Frontal cortex (tissue), 4 donors: Measurements from ENCODE around the gene CR2. TPM values are rescaled to one million over a fixed set of nuclear protein-coding genes. Genes with fewer than 3 reads are reported as not detected.
"Not testable (repeated sequence)": the region's sequence is repeated elsewhere in the genome, so short reads cannot be mapped to it uniquely, and the experiment has no call there.

Experiments
- DNase-seq, 2 donors: peaks; one replicate each; pipeline ENCODE4 v3.0.0; 2012; ENCODE audit warnings: low spot score in 2 of 2
- FAIRE-seq: peaks from 2 replicates; lab custom pipeline; 2012; peaks lifted over from hg19 to GRCh38; lab: Jason Lieb, UNC
- total RNA-seq: library from RNA; depleted of rRNA; stranded (reverse); fragments of >200 nt; gene quantifications from one replicate; pipeline ENCODE4 v1.2.3, GENCODE V29; 2014
- donor health status: control.
- donor health status: control.
- donor health status: control.

The CR2 gene
- total RNA-seq, 1 donor from 2014 or later: not detected

DNA sequence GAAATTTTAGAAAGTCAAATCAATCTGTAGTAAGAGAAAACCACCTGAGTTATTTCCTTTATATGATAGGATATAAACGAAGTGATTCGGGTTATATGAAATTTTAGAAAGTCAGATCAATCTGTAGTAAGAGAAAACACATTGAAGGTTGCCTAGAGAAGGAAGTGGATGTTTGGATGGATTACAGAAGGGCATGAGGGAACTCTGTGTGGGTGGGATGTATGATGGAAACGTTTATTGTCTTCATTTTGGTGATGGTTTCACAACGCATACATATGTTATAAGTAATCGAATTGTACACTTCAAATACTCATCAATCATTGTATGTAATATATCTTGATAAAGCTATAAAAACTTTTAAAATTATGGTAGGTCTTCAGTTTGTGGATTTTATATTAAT, 46.9 kb downstream of the CR2 start:
- DNase-seq (no peak), FAIRE-seq (no peak)

- DNase-seq (no peak), FAIRE-seq (no peak)
Observed at GRCh38 chr1:207502726-207503125, 48.6 kb downstream of the CR2 start.

DNA sequence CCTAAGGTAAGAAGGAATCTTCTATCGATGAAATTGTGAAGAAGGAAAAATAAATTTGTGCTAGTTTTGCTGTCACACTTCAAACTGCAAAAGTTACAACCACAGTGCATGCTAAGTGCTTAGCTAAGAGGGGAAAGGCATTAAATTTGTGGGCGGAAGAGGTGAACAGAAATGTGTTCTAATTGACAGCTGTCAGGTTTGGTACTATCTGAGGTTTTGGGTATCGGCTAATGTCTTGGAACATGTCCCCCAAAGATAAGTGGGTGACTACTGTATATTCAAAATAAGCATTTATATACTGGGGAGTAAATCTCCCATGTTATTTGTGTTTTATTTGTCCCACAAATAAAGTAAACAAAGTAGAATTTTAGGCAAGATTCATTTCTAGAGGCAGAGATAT, 49.8 kb downstream of the CR2 start:
- DNase-seq (no peak), FAIRE-seq (no peak)

DNA sequence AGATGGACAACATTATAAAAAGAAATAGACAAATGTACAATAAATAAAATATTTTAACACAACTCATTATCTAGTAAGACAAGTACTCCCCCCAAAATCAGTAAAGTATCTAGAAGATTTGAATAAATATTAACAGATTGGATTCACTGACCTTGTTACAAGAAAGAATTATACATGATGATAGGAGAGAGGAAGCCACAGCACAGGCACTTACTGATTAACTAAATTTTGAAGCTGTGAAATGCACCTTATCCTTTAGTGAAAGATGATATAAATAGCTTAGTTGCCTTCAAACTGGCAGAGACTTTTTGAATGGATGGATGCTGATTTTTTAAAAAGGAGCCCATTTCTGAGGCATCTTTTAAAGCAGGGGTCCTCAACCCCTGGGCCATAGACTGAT, 50.3 kb downstream of the CR2 start:
- DNase-seq (no peak), FAIRE-seq (no peak)

GRCh38 chr1:207510444-207510843, 56.3 kb downstream of the CR2 start:
- DNase-seq (no peak), FAIRE-seq (no peak)

GRCh38 chr1:207514890-207515289, 60.8 kb downstream of the CR2 start:
- DNase-seq (no peak), FAIRE-seq (peak; percentile 91)

DNA sequence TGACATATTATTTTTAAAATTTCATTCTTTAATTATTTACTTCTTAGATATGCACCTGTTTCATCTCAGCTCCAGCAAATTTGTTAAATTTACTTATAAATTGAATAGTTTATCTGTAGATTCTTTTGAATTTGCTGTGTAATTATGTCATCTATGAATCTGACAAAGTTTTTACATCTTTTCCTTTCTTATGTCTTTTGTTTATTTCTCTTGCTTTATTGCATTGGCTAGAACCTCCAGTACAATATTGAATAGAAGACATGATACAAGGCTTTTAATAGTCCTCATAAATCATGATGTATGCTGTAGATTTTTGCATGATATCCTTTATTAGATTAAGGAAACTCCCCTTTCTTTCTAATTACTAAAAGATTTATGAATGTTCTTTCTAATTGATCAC, 62.6 kb downstream of the CR2 start:
- no peak for DNase-seq
- no peak for FAIRE-seq

- DNase-seq (no peak), FAIRE-seq (no peak)
Observed at GRCh38 chr1:207518608-207519236, 64.6 kb downstream of the CR2 start.

GRCh38 chr1:207519505-207520399, 65.6 kb downstream of the CR2 start:
- FAIRE-seq (no peak), DNase-seq (no peak)

DNA sequence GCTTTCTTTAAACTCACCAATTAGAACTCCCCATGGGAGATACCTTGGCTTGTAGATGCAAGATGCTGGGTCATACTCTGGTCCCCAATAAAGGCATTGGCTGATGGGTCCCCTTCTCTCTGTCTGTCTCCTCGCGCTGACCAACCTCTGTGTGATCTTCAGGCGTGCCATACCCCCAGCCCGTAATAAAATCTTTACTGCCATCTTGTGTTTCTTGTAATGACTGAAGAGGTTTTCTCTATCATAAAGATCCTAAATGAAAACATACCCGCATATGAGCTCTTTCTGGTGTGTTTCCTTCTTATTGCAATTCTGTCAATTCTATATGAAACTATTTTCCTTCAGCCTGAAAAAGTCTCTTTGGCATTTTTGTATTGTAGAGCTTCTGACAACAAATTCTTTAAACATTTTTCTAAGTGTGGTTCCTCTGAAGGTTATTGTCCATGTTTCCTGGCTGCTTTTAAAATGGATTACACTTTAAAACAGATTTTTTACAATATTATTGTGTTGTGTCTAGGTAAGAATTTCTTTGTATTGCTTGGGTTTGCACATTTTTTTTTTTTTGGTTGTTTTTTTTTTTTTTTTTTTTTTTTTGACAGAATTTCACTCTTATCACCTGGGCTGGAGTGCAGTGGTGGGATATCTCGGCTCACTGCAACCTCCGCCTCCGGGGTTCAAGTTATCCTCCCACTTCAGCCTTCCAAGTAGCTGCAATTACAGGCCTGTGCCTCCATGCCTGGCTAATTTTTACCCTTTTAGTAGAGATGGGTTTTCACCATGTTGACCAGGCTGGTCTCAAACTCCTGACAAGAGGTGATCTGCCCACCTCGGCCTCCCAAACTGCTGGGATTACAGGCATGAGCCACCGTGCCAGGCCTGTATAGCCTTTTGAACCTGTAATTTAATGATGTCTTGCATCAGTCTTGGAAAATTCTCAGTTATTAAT, 66.5 kb downstream of the CR2 start:
- not testable (repeated sequence) for DNase-seq, FAIRE-seq

DNA sequence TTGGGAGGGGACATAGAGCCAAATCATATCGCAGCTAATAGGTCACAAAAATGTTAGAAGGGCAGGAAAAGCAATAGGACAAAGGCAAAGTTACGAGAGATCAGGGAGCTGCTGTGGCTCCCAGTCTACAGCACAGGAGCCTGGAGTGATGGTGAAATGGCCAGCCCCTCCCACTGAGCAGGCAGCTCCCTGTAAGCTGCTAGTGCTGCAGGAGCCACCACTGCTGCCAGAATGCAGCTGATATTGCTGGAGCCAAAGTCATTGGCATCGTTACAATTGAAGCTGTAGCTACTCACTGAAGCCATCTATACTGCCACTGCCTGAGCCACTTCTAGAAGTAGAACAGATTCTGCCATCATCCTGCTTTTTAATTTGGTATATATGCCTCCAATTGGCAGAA, 71.1 kb downstream of the CR2 start:
- not testable (repeated sequence) for FAIRE-seq, DNase-seq

DNA sequence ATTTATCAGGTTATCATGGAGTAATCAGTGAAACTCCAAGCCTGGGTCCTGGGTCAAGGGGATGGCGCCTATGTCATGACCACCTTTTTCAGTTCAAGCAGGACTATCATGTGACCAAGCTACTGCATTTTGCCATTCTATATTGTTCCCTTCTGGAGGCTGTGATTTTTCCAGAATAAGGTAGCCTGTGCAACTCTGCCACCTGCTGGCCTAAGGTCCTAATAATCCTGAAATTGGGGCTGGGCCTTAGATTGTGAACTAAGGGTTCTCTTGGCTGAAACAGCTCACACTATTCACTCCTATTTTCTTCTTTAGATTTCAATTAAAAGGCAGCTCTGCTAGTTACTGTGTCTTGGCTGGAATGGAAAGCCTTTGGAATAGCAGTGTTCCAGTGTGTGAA, 74.3 kb downstream of the CR2 start:
- DNase-seq: not testable (repeated sequence)
- FAIRE-seq: peak; percentile 37

- DNase-seq, FAIRE-seq: not testable (repeated sequence)
Observed at GRCh38 chr1:207536263-207536662, 82.1 kb downstream of the CR2 start.

Other genes starting within 250 kb of the CR2 start
- gene CD55, start 132.7 kb upstream of the CR2 start, total RNA-seq: 2.9 TPM
- gene CR1, start 41.8 kb downstream of the CR2 start, total RNA-seq: 0.41 TPM
- not detected for gene CR1L, start 190.8 kb downstream of the CR2 start, total RNA-seq